GM18858 (cell line): ENCODE results near the gene BTBD1.
"Not testable (repeated sequence)": the region's sequence is repeated elsewhere in the genome, so short reads cannot be mapped to it uniquely, and the experiment has no call there.

ENCODE experiments used
- ATAC-seq: cut with Tn5 transposase; IDR thresholded peaks from one replicate; pipeline ENCODE4 v1.9.1; 2021; ENCODE audit not compliant: unreplicated experiment

BTBD1 gene

GRCh38 chr15:83098079-83098478 lies 31.0 kb upstream of the BTBD1 start:
- no peak for ATAC-seq

GRCh38 chr15:83094583-83094982 lies 27.5 kb upstream of the BTBD1 start:
- ATAC-seq: no peak

GRCh38 chr15:83092309-83092976 lies 25.4 kb upstream of the BTBD1 start:
- ATAC-seq: peak; percentile 90

- peak; percentile 9 for ATAC-seq
Measured at GRCh38 chr15:83091965-83092308, 24.9 kb upstream of the BTBD1 start.

GRCh38 chr15:83090465-83090864 lies 23.4 kb upstream of the BTBD1 start:
- no peak for ATAC-seq

GRCh38 chr15:83088876-83089275 lies 21.8 kb upstream of the BTBD1 start:
- no peak for ATAC-seq

- ATAC-seq: no peak
Measured at GRCh38 chr15:83087576-83087975, 20.5 kb upstream of the BTBD1 start.

GRCh38 chr15:83085864-83086552 lies 19.0 kb upstream of the BTBD1 start:
- not testable (repeated sequence) for ATAC-seq

GRCh38 chr15:83085461-83085860 lies 18.4 kb upstream of the BTBD1 start:
- not testable (repeated sequence) for ATAC-seq

GRCh38 chr15:83082730-83083386 lies 15.8 kb upstream of the BTBD1 start:
- ATAC-seq: no peak

- ATAC-seq: no peak
Measured at GRCh38 chr15:83081256-83082014, 14.4 kb upstream of the BTBD1 start.

- no peak for ATAC-seq
Measured at GRCh38 chr15:83078712-83079111, 11.7 kb upstream of the BTBD1 start.

GRCh38 chr15:83077491-83078230 lies 10.6 kb upstream of the BTBD1 start:
- ATAC-seq: no peak

GRCh38 chr15:83069211-83069642 lies 2.2 kb upstream of the BTBD1 start:
- not testable (repeated sequence) for ATAC-seq

GRCh38 chr15:83068054-83068453 lies 1.0 kb upstream of the BTBD1 start:
- no peak for ATAC-seq

- ATAC-seq: no peak
Measured at GRCh38 chr15:83067638-83067962, 548 bp upstream of the BTBD1 start.

- no peak for ATAC-seq
Measured at GRCh38 chr15:83066034-83066733, 868 bp downstream of the BTBD1 start.

GRCh38 chr15:83065431-83065830 lies 1.6 kb downstream of the BTBD1 start:
- no peak for ATAC-seq

GRCh38 chr15:83064859-83065258 lies 2.2 kb downstream of the BTBD1 start:
- no peak for ATAC-seq

- no peak for ATAC-seq
Measured at GRCh38 chr15:83063551-83063950, 3.5 kb downstream of the BTBD1 start.
